Activated T-cell treated with anti-CD3 and anti-CD28 coated beads, Interleukin-2, amount 50 U/mL, for 24 hours (primary cell): ENCODE data around the gene AQP3.

Experiments used
- DNase-seq: peaks from one replicate; pipeline ENCODE4 v3.0.0-alpha.2; 2020
- H3K27ac Mint-ChIP-seq: 2 replicates; pipeline ENCODE4 v1.8.0; 2020; ENCODE audit warnings: mild to moderate bottlenecking, mixed read lengths
- H3K27me3 Mint-ChIP-seq: 2 replicates; pipeline ENCODE4 v1.8.0; 2020; ENCODE audit warnings: mixed read lengths
- H3K36me3 Mint-ChIP-seq: 2 replicates; pipeline ENCODE4 v1.8.0; 2020; ENCODE audit warnings: low read depth, mixed read lengths
- H3K4me1 Mint-ChIP-seq: 2 replicates; pipeline ENCODE4 v1.8.0; 2020; ENCODE audit warnings: low read depth, mixed read lengths
- H3K4me3 Mint-ChIP-seq: 2 replicates; pipeline ENCODE4 v1.8.0; 2020; ENCODE audit warnings: mild to moderate bottlenecking, moderate library complexity, mixed read lengths
- H3K9me3 Mint-ChIP-seq: 2 replicates; pipeline ENCODE4 v1.8.0; 2020; ENCODE audit warnings: mixed read lengths

The AQP3 gene

GRCh38 chr9:33468797-33469621 lies 21.6 kb upstream of the AQP3 start:
- peaks cover 99% of the 10 kb centered on the region for H3K36me3 Mint-ChIP-seq
- H3K9me3 Mint-ChIP-seq, result no peaks in the 10 kb centered on the region
- H3K4me1 Mint-ChIP-seq, result peaks cover 26% of the 10 kb centered on the region
- no peak for DNase-seq
- no peaks in the 10 kb centered on the region for H3K27me3 Mint-ChIP-seq
- no peak overlapping the region for H3K4me3 Mint-ChIP-seq
- H3K27ac Mint-ChIP-seq, result peak overlapping the region; percentile 61

DNA sequence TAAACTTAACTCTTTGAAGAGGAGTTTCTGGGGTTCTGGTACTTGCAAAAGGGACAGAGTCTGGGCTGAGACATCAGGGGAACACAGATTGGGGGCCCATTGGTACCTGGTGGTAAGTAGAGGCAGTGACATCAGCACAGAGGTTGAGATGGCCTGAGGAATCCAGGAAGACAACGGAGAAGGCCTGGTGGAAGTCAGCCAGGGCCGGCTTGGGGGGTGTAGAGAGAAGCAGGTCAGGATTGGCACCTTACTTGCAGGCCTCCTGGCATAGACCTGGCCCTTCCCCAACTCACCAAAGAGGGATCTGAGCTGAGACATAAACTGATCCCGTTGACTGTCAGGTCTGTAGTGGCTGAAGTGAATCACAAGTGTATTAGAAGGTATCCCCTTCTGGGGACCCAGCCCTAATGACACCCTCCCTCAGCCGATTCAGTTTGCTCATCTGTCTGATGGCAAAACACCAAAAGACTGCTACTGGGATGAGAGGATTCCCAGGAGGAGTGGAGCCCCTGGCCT lies 20.9 kb upstream of the AQP3 start:
- Mint-ChIP-seq H3K4me1 (peaks cover 23% of the 10 kb centered on the region), H3K27me3 (no peaks in the 10 kb centered on the region), H3K9me3 (no peaks in the 10 kb centered on the region), H3K4me3 (no peak overlapping the region), H3K27ac (peak overlapping the region; percentile 48), H3K36me3 (peaks cover 100% of the 10 kb centered on the region)
- no peak for DNase-seq

DNA sequence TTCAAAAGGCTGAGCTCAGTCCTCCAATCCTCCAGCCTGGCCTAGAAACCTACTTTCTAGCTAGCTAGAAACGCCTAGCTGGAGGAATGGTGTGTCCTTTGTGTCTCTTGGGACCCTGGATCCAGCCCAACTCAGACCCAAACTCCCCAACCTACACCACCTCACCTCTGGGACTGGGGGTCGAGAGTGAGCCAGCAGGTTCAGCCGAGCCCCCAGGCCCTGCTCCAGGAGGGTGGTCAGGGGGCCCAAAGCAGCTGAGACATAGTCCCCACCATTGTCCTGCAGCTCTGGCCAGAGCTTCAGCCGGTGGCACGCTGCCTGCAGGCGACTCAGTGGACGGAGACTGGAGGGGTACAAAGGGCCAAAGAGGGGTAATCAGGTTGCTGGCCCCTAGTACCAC lies 20.1 kb upstream of the AQP3 start:
- Mint-ChIP-seq H3K36me3 (peaks cover 100% of the 10 kb centered on the region), H3K4me3 (no peak overlapping the region)
- DNase-seq, result no peak

DNA sequence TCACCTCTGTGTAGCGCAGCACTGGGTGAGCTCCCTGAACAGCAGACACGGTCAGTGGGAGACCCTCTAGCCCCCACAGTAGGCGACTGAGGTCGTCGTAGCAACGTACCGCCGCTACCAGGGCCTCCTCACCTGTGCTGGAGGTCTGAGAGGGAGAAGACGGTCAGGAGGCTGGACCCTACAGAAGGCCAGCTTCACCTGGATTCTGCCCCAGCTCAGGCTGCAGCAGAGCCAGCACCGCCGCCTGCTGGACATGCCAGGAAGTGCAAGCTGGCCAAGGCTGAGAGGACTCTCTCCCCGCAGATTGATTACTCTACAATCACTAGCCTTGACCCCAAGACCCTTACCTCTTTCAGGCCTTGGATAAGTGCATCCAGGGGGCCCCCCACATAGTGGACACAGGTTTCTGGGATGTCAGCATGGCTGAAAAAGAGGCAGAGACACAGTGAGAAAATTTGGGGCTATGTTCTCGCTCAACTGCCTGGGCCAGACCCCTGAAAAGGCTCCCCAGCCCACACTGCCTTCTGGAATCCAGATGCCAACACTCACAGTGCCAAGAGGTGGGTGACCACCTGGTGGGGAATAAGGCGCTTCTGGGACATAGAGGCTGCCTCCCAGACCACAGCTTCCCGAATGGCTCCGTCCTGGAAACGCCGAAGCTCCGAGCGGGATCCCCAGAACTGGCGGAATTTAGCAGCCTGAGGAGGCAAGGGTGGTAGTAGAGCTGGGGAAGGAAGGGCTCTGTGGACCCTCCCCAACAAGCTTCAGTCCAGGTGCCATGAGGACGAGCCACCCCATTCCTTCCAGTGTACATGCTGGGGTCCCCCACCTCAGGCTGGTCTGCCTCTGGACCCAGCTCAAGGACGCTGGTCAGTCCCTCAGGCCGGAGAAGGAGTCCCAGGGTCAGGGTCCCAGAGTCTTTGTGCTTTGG lies 19.4 kb upstream of the AQP3 start:
- no peak overlapping the region for H3K27ac Mint-ChIP-seq
- H3K27me3 Mint-ChIP-seq, result no peaks in the 10 kb centered on the region
- DNase-seq, result peak; percentile 84
- H3K9me3 Mint-ChIP-seq, result no peaks in the 10 kb centered on the region
- H3K36me3 Mint-ChIP-seq, result peaks cover 100% of the 10 kb centered on the region
- H3K4me3 Mint-ChIP-seq, result no peak overlapping the region
- peaks cover 12% of the 10 kb centered on the region for H3K4me1 Mint-ChIP-seq

More for the DNA sequence above, 20.1 kb upstream of the AQP3 start:
- no peak overlapping the region for H3K27ac Mint-ChIP-seq
- H3K4me1 Mint-ChIP-seq, result peaks cover 19% of the 10 kb centered on the region
- H3K27me3 Mint-ChIP-seq, result no peaks in the 10 kb centered on the region
- no peaks in the 10 kb centered on the region for H3K9me3 Mint-ChIP-seq

DNA sequence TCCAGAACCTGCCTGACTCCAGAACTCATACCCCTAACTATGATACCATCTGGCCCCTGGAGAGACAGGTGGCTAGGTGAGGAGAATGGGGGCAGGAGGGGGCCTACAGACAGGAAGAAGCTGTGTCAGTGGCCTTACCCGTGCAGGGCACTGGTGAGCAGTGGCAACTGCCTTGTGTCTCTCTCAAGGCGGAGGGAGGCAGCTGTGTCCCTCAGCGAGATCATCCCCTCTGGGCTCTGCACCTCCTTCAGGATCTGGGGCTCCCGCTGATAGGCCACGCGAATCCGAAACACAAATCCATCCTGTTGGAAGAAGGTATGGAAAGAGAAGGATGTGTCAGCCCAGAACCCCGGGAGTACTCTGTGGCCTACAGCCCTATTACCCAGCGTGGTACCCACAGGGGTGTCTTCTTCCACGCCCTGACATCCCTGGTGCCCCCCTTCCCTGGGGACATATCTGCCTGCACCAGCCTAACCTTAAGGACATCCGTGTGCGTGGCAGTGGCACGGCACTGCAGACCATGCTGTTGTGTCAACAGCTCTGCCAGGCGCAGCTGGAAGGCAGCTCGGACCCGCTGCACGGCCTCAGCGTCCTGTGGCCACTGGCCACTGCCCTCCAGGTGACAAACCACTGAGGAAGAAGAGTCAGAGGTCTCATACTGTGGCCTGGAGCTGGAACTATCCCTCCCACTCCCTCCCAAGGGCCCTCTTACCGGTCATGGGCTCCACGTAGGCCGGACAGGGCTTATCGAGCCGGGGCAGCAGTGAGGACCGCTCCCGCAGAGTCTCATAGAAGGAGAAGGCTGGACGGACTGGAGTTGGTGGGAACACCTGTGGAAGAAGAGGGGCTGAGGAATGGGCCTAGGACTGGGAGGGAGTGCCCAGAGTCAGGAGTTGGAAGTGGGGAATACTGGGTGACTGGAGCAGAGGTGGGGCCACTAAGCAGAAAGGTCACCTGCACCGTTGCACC lies 18.5 kb upstream of the AQP3 start:
- peak overlapping the region; percentile 41 for H3K27ac Mint-ChIP-seq
- no peaks in the 10 kb centered on the region for H3K27me3 Mint-ChIP-seq
- H3K9me3 Mint-ChIP-seq, result no peaks in the 10 kb centered on the region
- H3K4me3 Mint-ChIP-seq, result no peak overlapping the region
- H3K4me1 Mint-ChIP-seq, result peaks cover 8% of the 10 kb centered on the region
- DNase-seq, result no peak
- H3K36me3 Mint-ChIP-seq, result peaks cover 100% of the 10 kb centered on the region

DNA sequence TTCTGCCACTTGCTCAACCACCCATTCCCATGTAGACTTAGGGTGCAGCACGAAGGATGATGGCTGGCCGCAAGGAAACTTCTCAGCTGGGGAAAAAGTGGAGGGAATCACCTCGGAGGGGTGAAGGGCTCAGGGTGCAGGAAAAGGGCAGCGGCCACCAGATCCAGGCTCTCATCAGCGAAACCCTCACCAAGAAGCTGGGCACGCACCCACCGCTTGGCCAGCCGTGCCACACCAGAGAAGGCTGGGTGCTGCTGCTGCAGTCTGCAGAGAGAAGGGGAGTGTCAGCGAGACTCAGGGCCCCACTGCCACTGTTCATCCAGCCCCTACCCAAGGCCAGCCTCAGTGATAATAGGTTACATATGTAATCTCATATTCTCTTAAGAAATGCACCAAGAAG lies 17.7 kb upstream of the AQP3 start:
- H3K27me3 Mint-ChIP-seq, result no peaks in the 10 kb centered on the region
- DNase-seq, result no peak
- peaks cover 100% of the 10 kb centered on the region for H3K36me3 Mint-ChIP-seq
- H3K4me3 Mint-ChIP-seq, result no peak overlapping the region
- no peaks in the 10 kb centered on the region for H3K9me3 Mint-ChIP-seq
- peaks cover 11% of the 10 kb centered on the region for H3K4me1 Mint-ChIP-seq
- no peak overlapping the region for H3K27ac Mint-ChIP-seq

GRCh38 chr9:33464045-33464636 lies 16.7 kb upstream of the AQP3 start:
- no peaks in the 10 kb centered on the region for H3K9me3 Mint-ChIP-seq
- DNase-seq, result peak; percentile 14
- peaks cover 98% of the 10 kb centered on the region for H3K36me3 Mint-ChIP-seq
- peak overlapping the region; percentile 61 for H3K27ac Mint-ChIP-seq
- no peak overlapping the region for H3K4me3 Mint-ChIP-seq
- H3K4me1 Mint-ChIP-seq, result peaks cover 21% of the 10 kb centered on the region
- no peaks in the 10 kb centered on the region for H3K27me3 Mint-ChIP-seq

DNA sequence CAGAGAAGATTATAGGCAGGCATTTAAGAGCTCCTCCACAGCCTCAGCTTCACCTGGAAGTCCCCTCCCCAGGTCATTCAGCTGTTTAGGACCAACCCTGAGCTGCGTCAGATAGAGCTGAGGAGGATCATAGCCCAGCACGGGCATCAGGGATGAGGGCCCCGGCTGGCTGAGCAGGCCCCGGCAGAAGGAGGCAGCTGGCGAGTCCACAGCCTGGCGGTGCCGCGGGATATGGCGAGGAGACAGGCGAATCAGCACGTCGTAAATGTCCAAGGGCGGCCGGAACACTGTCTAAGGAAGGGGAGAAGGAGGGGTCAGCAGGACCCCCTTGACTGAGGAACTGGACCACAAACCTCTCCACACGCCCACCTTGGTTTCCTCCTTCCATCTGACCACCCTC lies 15.8 kb upstream of the AQP3 start:
- no peak overlapping the region for H3K27ac Mint-ChIP-seq
- no peak for DNase-seq
- H3K4me1 Mint-ChIP-seq, result peaks cover 31% of the 10 kb centered on the region
- H3K36me3 Mint-ChIP-seq, result peaks cover 95% of the 10 kb centered on the region
- no peaks in the 10 kb centered on the region for H3K27me3 Mint-ChIP-seq
- H3K9me3 Mint-ChIP-seq, result no peaks in the 10 kb centered on the region
- H3K4me3 Mint-ChIP-seq, result no peak overlapping the region

GRCh38 chr9:33461492-33461891 lies 14.1 kb upstream of the AQP3 start:
- Mint-ChIP-seq H3K9me3 (no peaks in the 10 kb centered on the region), H3K4me1 (peaks cover 45% of the 10 kb centered on the region), H3K36me3 (peaks cover 79% of the 10 kb centered on the region), H3K4me3 (no peak overlapping the region), H3K27me3 (no peaks in the 10 kb centered on the region), H3K27ac (peak overlapping the region; percentile 20)
- no peak for DNase-seq

DNA sequence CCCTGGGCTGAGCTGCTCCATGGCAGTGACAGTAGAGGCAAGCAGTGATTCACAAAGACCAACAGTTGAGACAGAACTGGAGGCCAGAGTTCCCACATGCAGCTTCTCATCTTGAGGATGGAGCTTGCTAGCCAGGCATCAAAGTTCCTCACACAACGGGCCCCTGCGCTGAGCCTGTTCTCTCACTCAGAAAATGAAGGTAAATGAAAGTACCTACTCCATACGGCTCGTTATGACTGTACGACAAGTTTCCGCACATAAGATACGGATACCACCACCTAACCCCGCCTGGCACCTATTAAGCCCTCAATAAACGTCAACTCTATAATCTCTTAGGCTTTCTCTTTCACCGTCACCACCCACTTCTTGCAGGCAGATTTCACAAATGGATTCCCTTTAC lies 13.5 kb upstream of the AQP3 start:
- H3K27ac Mint-ChIP-seq, result peak overlapping the region; percentile 94
- no peak for DNase-seq
- H3K36me3 Mint-ChIP-seq, result peaks cover 72% of the 10 kb centered on the region
- H3K9me3 Mint-ChIP-seq, result no peaks in the 10 kb centered on the region
- no peak overlapping the region for H3K4me3 Mint-ChIP-seq
- H3K4me1 Mint-ChIP-seq, result peaks cover 51% of the 10 kb centered on the region
- no peaks in the 10 kb centered on the region for H3K27me3 Mint-ChIP-seq

- H3K27me3 Mint-ChIP-seq, result no peaks in the 10 kb centered on the region
- peaks cover 64% of the 10 kb centered on the region for H3K4me1 Mint-ChIP-seq
- peaks cover 55% of the 10 kb centered on the region for H3K36me3 Mint-ChIP-seq
- H3K9me3 Mint-ChIP-seq, result no peaks in the 10 kb centered on the region
- DNase-seq, result no peak
- H3K4me3 Mint-ChIP-seq, result no peak overlapping the region
- peak overlapping the region; percentile 94 for H3K27ac Mint-ChIP-seq
Observed at GRCh38 chr9:33459115-33459514, 11.7 kb upstream of the AQP3 start.

- Mint-ChIP-seq H3K27me3 (no peaks in the 10 kb centered on the region), H3K36me3 (peaks cover 48% of the 10 kb centered on the region), H3K27ac (peak overlapping the region; percentile 94), H3K4me3 (peak overlapping the region; percentile 32), H3K4me1 (peaks cover 70% of the 10 kb centered on the region), H3K9me3 (no peaks in the 10 kb centered on the region)
- DNase-seq, result peak; percentile 69
Observed at GRCh38 chr9:33458444-33458843, 11.1 kb upstream of the AQP3 start.

DNA sequence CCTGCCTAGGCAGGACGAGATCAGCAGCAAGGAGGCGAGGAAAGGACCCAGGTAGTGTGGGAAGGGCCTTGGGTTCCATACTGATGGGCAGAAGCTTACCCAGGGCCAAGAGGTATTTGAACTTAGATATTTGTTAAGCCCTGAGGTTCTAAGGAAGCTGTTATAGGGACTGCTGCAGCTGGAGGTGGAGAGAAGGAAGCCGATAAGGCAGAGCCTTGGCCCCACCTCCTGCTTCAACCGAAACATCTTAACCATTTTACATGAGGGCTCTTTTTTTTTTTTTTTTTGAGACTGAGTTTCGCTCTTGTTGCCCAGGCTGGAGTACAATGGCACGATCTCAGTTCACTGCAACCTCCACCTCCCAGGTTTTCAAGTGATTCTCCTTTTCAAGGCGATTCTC lies 8.6 kb upstream of the AQP3 start:
- H3K9me3 Mint-ChIP-seq, result no peaks in the 10 kb centered on the region
- H3K36me3 Mint-ChIP-seq, result peaks cover 23% of the 10 kb centered on the region
- peaks cover 84% of the 10 kb centered on the region for H3K4me1 Mint-ChIP-seq
- H3K4me3 Mint-ChIP-seq, result no peak overlapping the region
- H3K27ac Mint-ChIP-seq, result peak overlapping the region; percentile 82
- DNase-seq, result no peak
- H3K27me3 Mint-ChIP-seq, result no peaks in the 10 kb centered on the region
